Peyer's patch (tissue), 4 donors: ENCODE results near the gene TIMM21.

Experiments used
- CTCF ChIP-seq, 6 experiments: fragments of 450-650 bp in 4 of 6; fragments of 200-600 bp in 2 of 6; sonication (generic) in 1 of 6; IDR thresholded peaks; one replicate each; pipeline ENCODE4 v1.5.1; 2017 to 2019; ENCODE audit warnings: antibody characterized with exemption in 6 of 6, mild to moderate bottlenecking in 3 of 6, moderate library complexity in 1 of 6
- POLR2A ChIP-seq, 2 donors: fragments of 450-650 bp; IDR thresholded peaks; one replicate each; pipeline ENCODE4 v1.5.1; 2017; ENCODE audit warnings: antibody characterized with exemption in 2 of 2, mild to moderate bottlenecking in 2 of 2, moderate library complexity in 2 of 2

GRCh38 chr18:74113711-74114110 is 34.6 kb upstream of the TIMM21 start:
- TF ChIP-seq CTCF (IDR thresholded peaks at IDR 0.05) (no peak), POLR2A (IDR thresholded peaks at IDR 0.05) (no peak)
